ENCODE data around the gene DENND2A. TPM values are rescaled to one million over a fixed set of nuclear protein-coding genes. Genes with fewer than 3 reads are reported as not detected.
"Not testable (repeated sequence)": the region's sequence is repeated elsewhere in the genome, so short reads cannot be mapped to it uniquely, and the experiment has no call there.

DENND2A gene
- total RNA-seq, 1 donor from 2014 or later: 39.8 TPM

DNA sequence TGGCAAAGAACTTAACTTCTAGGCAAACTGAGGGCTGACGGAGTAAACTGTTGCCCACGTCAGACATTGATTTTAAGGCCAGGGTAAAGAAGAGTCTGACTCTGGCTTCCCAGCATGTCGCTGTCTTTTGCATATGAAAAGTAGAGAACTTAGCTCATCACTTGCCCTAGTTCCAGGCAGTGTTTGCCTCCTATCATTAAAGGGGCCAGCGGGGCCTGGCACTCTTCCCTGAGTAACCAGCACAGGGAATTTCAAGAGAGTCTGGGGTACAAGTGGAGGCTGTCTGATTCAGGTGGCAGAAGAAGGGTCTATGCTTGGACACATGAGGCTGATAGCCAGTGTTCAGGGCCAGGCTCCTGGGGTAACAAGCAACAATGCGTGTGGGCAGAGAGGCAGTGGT, 4.8 kb downstream of the DENND2A start:
- no peak for TF ChIP-seq CTCF (IDR thresholded peaks at IDR 0.05; ENCODE audit: unreplicated experiment)
- no peaks in the 10 kb centered on the region for H3K36me3 Mint-ChIP-seq (ENCODE audit: insufficient read depth)
- no peak overlapping the region for H3K4me3 Mint-ChIP-seq (ENCODE audit: low read depth)
- peaks cover 27% of the 10 kb centered on the region for H3K4me1 Mint-ChIP-seq (ENCODE audit: low read depth)
- no peak for DNase-seq (ENCODE audit: low spot score, unreplicated experiment)
- H3K9me3 Mint-ChIP-seq (ENCODE audit: low read depth): no peaks in the 10 kb centered on the region
- peaks cover 7% of the 10 kb centered on the region for H3K27me3 Mint-ChIP-seq
- H3K27ac Mint-ChIP-seq: no peak overlapping the region

- Mint-ChIP-seq H3K9me3 (ENCODE audit: low read depth) (no peaks in the 10 kb centered on the region), H3K4me3 (ENCODE audit: low read depth) (no peak overlapping the region), H3K27ac (no peak overlapping the region), H3K4me1 (ENCODE audit: low read depth) (peaks cover 27% of the 10 kb centered on the region), H3K27me3 (peaks cover 7% of the 10 kb centered on the region), H3K36me3 (ENCODE audit: insufficient read depth) (no peaks in the 10 kb centered on the region)
- no peak for TF ChIP-seq CTCF (IDR thresholded peaks at IDR 0.05; ENCODE audit: unreplicated experiment)
- no peak for DNase-seq (ENCODE audit: low spot score, unreplicated experiment)
Observed at GRCh38 chr7:140635345-140635744, 5.3 kb downstream of the DENND2A start.

- Mint-ChIP-seq H3K4me3 (ENCODE audit: low read depth) (no peak overlapping the region), H3K36me3 (ENCODE audit: insufficient read depth) (peaks cover 5% of the 10 kb centered on the region), H3K4me1 (ENCODE audit: low read depth) (peaks cover 11% of the 10 kb centered on the region), H3K9me3 (ENCODE audit: low read depth) (peaks cover 4% of the 10 kb centered on the region), H3K27ac (no peak overlapping the region), H3K27me3 (no peaks in the 10 kb centered on the region)
- no peak for TF ChIP-seq CTCF (IDR thresholded peaks at IDR 0.05; ENCODE audit: unreplicated experiment)
- DNase-seq (ENCODE audit: low spot score, unreplicated experiment): no peak
Observed at GRCh38 chr7:140631602-140632001, 9.0 kb downstream of the DENND2A start.

DNA sequence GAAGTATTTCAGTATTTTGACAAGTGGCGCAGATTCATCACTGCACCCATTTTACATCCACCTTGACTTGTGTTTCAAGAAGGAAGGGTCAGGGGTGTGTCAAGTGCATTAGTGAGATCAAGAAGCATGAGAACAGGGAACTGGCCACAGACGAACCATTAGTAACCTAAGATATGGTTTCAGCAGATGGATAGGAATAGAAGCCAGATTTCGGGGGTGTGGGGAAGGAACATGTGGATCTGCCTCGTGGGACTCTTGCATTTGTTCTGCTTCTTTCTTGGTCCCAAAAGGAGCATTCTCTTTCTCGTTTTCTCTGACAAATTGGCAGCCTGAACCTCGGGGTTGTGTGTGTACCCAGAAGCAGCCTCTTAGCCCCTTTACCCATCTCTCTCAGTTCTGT, 9.6 kb downstream of the DENND2A start:
- peaks cover 10% of the 10 kb centered on the region for H3K4me1 Mint-ChIP-seq (ENCODE audit: low read depth)
- peaks cover 4% of the 10 kb centered on the region for H3K9me3 Mint-ChIP-seq (ENCODE audit: low read depth)
- TF ChIP-seq CTCF (IDR thresholded peaks at IDR 0.05; ENCODE audit: unreplicated experiment): no peak
- H3K4me3 Mint-ChIP-seq (ENCODE audit: low read depth): no peak overlapping the region
- H3K36me3 Mint-ChIP-seq (ENCODE audit: insufficient read depth): peaks cover 5% of the 10 kb centered on the region
- H3K27me3 Mint-ChIP-seq: no peaks in the 10 kb centered on the region
- H3K27ac Mint-ChIP-seq: no peak overlapping the region
- DNase-seq (ENCODE audit: low spot score, unreplicated experiment): no peak

GRCh38 chr7:140625908-140626868, 14.4 kb downstream of the DENND2A start:
- Mint-ChIP-seq H3K27ac (peak overlapping the region; percentile 93), H3K4me3 (ENCODE audit: low read depth) (no peak overlapping the region), H3K4me1 (ENCODE audit: low read depth) (peaks cover 3% of the 10 kb centered on the region), H3K36me3 (ENCODE audit: insufficient read depth) (peaks cover 7% of the 10 kb centered on the region), H3K9me3 (ENCODE audit: low read depth) (peaks cover 4% of the 10 kb centered on the region), H3K27me3 (no peaks in the 10 kb centered on the region)
- DNase-seq (ENCODE audit: low spot score, unreplicated experiment): no peak
- TF ChIP-seq CTCF (IDR thresholded peaks at IDR 0.05; ENCODE audit: unreplicated experiment): no peak

DNA sequence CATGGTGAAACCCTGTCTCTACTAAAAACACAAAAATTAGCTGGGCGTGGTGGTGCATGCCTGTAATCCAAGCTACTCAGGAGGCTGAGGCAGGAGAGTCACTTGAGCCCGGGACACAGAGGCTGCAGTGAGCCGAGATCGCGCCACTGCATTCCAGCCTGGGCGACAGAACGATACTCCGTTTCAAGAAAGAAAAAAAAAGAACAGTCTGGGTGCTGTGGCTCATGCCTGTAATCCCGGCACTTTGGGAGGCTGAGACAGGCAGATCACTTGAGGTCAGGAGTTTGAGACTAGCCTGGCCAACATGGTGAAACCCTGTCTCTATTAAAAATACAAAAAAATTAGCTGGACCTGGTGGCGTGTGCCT, 15.4 kb downstream of the DENND2A start:
- not testable (repeated sequence) for H3K27ac Mint-ChIP-seq; H3K4me1 Mint-ChIP-seq (ENCODE audit: low read depth); H3K4me3 Mint-ChIP-seq (ENCODE audit: low read depth); H3K36me3 Mint-ChIP-seq (ENCODE audit: insufficient read depth); H3K9me3 Mint-ChIP-seq (ENCODE audit: low read depth); DNase-seq (ENCODE audit: low spot score, unreplicated experiment); H3K27me3 Mint-ChIP-seq

Data from progenitor cell of endocrine pancreas (in vitro differentiated cells).